PC-3 (cell line): ENCODE results near the gene CDC34.

Experiments used
- CTCF ChIP-seq: fragments of 300-600 bp; sonication (generic); conservative IDR thresholded peaks from 2 replicates; pipeline ENCODE4 v1.5.1; 2017; ENCODE audit warnings: antibody characterized with exemption, low read depth, mild to moderate bottlenecking, low read length
- EZH2 ChIP-seq: fragments of 300-600 bp; sonication (generic); IDR thresholded peaks from one replicate; pipeline ENCODE4 v1.6.1; 2017; ENCODE audit warnings: antibody characterized with exemption, mild to moderate bottlenecking, low read length; ENCODE audit not compliant: unreplicated experiment
- EZH2phosphoT487 ChIP-seq: fragments of 300-600 bp; sonication (generic); IDR thresholded peaks from 2 replicates; pipeline ENCODE4 v1.6.1; 2018; ENCODE audit warnings: mild to moderate bottlenecking, antibody characterized with exemption, low read length, borderline replicate concordance

GRCh38 chr19:493391-494170, 38.0 kb upstream of the CDC34 start:
- TF ChIP-seq EZH2phosphoT487, result no peak
- TF ChIP-seq CTCF, result no peak
- TF ChIP-seq EZH2, result no peak
